OCI-LY7 (cell line): ENCODE measurements around the gene RAB40C. TPM values are rescaled to one million over a fixed set of nuclear protein-coding genes. Genes with fewer than 3 reads are reported as not detected.

ENCODE experiments used
- BruUV-seq: library from RNA; stranded (reverse); fragments of 400-500 nt; replicated peaks from 2 replicates; lab custom pipeline; 2021; lab: Mats Ljungman, UMichigan
- CTCF ChIA-PET: fragments of 300-600 bp; sonication (Branson Sonifier 250); formaldehyde crosslinking; loops from one replicate; lab custom pipeline; 2022; ENCODE audit warnings: antibody characterized with exemption; ENCODE audit not compliant: unreplicated experiment; lab: Charles Lee
- POLR2A ChIA-PET: fragments of 300-600 bp; sonication (Branson Sonifier 250); formaldehyde crosslinking; loops from one replicate; lab custom pipeline; 2022; ENCODE audit warnings: antibody characterized with exemption; lab: Charles Lee
- DNase-seq: peaks from one replicate; pipeline ENCODE4 v3.0.0-alpha.2; 2015; ENCODE audit warnings: low spot score
- H2AFZ ChIP-seq: fragments of 200-600 bp; sonication (generic), shearing (Covaris generic); 2 replicates; pipeline ENCODE4 v1.6.1; 2014; ENCODE audit warnings: mild to moderate bottlenecking, antibody characterized with exemption, low read length, moderate library complexity
- H3K27ac ChIP-seq: fragments of 200-600 bp; sonication (generic); 2 replicates; pipeline ENCODE4 v1.5.1; 2014; ENCODE audit warnings: mixed run types, low read depth, mild to moderate bottlenecking, moderate library complexity, low read length, inconsistent platforms; ENCODE audit not compliant: poor library complexity, severe bottlenecking
- H3K36me3 ChIP-seq: fragments of 200-600 bp; sonication (generic); 2 replicates; pipeline ENCODE4 v1.6.1; 2014; ENCODE audit warnings: mild to moderate bottlenecking, antibody characterized with exemption, low read length, moderate library complexity, mixed read lengths; ENCODE audit not compliant: insufficient read depth
- H3K4me1 ChIP-seq: fragments of 200-600 bp; sonication (generic); 2 replicates; pipeline ENCODE4 v1.5.1; 2014; ENCODE audit warnings: mild to moderate bottlenecking, low read length; ENCODE audit not compliant: insufficient read depth, poor library complexity, severe bottlenecking
- H3K4me2 ChIP-seq: fragments of 200-600 bp; sonication (generic); 2 replicates; pipeline ENCODE4 v1.6.1; 2014; ENCODE audit warnings: mild to moderate bottlenecking, low read length
- H3K4me3 ChIP-seq: fragments of 200-600 bp; sonication (generic); 2 replicates; pipeline ENCODE4 v1.5.1; 2014; ENCODE audit warnings: mild to moderate bottlenecking, low read depth, low read length; ENCODE audit not compliant: poor library complexity, severe bottlenecking
- H3K79me2 ChIP-seq: fragments of 200-600 bp; sonication (generic); 2 replicates; pipeline ENCODE4 v1.6.1; 2016; ENCODE audit warnings: low read depth, mild to moderate bottlenecking, low read length, moderate library complexity, mixed read lengths; ENCODE audit not compliant: insufficient read depth
- H3K9me2 ChIP-seq: fragments of 200-600 bp; sonication (generic); 2 replicates; pipeline ENCODE4 v1.6.1; 2016; ENCODE audit warnings: mild to moderate bottlenecking, low read length, mixed read lengths; ENCODE audit not compliant: insufficient read depth
- H3K9me3 ChIP-seq: fragments of 200-600 bp; sonication (generic); 2 replicates; pipeline ENCODE4 v1.6.1; 2014; ENCODE audit warnings: mild to moderate bottlenecking, mixed run types, low read length, mixed read lengths
- H4K20me1 ChIP-seq: fragments of 200-600 bp; sonication (generic); 2 replicates; pipeline ENCODE4 v1.6.1; 2014; ENCODE audit warnings: mild to moderate bottlenecking, antibody characterized with exemption, low read length, moderate library complexity, mixed read lengths; ENCODE audit not compliant: insufficient read depth
- EZH2phosphoT487 ChIP-seq: fragments of 200-600 bp; sonication (generic); IDR thresholded peaks from 2 replicates; pipeline ENCODE4 v1.6.1; 2018; ENCODE audit warnings: low read depth, borderline replicate concordance, mild to moderate bottlenecking, mixed run types, antibody characterized with exemption, low read length, moderate library complexity, mixed read lengths
- intact Hi-C: fragments of 100-400 bp; cut with micrococcal nuclease; formaldehyde crosslinking; loops from one replicate; pipeline ENCODE4 v1.10.0; 2022; ENCODE audit not compliant: unreplicated experiment
- total RNA-seq, 2 experiments: library from RNA; depleted of rRNA in 1 of 2; stranded (reverse); fragments of >200 nt in 1 of 2; shearing (Covaris generic) in 1 of 2; gene quantifications; 2 replicates each; pipeline ENCODE4 v1.2.3, GENCODE V29; 2014 to 2022
- TF ChIP-seq, protein P1 (sequence below): fragments of 200-600 bp; sonication (generic); conservative IDR thresholded peaks from 2 replicates; pipeline ENCODE4 v1.5.1; 2014; ENCODE audit warnings: mild to moderate bottlenecking, antibody characterized with exemption, low read length, moderate library complexity, mixed read lengths

RAB40C gene
- total RNA-seq, 2 experiments from 2014 or later = 19.3 to 20.9 TPM

DNA sequence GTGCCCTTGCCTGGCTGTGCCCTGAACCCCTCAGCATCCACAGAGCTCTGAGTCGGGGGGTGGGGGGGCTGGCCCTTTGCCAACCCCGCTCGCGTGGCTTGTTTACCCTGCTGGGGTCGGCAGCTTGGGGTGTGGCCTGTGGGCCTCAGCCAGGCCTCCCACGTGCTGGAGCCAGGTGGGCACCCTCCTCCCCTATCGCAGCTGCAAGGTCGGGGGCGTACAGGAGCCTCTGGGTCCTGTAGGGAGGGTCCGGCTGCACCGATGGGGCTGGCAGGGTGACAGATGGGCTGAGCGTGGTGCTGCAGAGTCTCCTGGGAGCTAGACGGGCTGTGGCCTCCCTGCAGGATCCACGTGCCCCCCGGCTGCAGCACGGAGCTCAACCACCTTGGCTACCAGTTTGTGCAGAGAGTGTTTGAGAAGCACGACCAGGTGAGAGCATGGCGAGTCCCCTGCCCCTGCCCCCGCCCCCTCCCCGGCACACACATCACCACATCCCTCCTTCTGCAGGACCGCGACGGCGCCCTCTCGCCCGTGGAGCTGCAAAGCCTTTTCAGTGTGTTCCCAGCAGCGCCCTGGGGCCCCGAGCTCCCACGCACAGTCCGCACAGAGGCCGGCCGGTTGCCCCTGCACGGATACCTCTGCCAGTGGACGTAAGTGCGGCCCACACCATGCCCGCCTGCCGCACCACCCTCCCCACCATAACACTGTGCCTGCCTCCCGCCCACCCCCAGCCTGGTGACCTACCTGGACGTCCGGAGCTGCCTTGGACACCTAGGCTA is 81.7 kb downstream of the RAB40C start:
- TF ChIP-seq, protein P1, sequence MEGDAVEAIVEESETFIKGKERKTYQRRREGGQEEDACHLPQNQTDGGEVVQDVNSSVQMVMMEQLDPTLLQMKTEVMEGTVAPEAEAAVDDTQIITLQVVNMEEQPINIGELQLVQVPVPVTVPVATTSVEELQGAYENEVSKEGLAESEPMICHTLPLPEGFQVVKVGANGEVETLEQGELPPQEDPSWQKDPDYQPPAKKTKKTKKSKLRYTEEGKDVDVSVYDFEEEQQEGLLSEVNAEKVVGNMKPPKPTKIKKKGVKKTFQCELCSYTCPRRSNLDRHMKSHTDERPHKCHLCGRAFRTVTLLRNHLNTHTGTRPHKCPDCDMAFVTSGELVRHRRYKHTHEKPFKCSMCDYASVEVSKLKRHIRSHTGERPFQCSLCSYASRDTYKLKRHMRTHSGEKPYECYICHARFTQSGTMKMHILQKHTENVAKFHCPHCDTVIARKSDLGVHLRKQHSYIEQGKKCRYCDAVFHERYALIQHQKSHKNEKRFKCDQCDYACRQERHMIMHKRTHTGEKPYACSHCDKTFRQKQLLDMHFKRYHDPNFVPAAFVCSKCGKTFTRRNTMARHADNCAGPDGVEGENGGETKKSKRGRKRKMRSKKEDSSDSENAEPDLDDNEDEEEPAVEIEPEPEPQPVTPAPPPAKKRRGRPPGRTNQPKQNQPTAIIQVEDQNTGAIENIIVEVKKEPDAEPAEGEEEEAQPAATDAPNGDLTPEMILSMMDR = no peak
- TF ChIP-seq EZH2phosphoT487 = no peak
- CTCF ChIA-PET = no interaction called here

DNA sequence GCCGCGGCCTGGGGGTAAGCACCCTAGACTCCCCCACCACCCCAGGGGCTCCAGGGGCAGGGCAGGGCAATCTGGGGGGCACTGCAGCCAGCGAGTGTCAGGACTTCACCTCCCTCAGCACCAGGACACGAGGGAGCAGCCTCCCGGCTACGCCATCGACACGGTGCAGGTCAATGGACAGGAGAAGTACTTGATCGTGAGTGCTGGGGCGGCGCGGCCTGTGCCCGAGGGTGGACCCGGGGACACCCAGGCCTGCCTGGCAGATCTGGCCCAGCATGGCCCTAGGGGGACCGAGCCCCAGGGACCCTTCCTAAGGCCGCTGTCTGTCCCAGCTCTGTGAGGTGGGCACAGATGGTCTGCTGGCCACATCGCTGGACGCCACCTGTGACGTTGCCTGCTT is 82.5 kb downstream of the RAB40C start:
- ChIA-PET CTCF (no interaction called here), POLR2A (no interaction called here)
- no peak for DNase-seq
- no TSS peak for BruUV-seq
- H3K36me3 ChIP-seq = peaks cover 45% of the 10 kb centered on the region
- no peaks in the 10 kb centered on the region for H3K9me2 ChIP-seq
- H3K79me2 ChIP-seq = peaks cover 12% of the 10 kb centered on the region; the same call in 1 of the 2 replicates
- H3K9me3 ChIP-seq = no peaks in the 10 kb centered on the region
- H3K4me1 ChIP-seq = peaks cover 15% of the 10 kb centered on the region
- TF ChIP-seq, protein P1 = no peak
- TF ChIP-seq EZH2phosphoT487 = no peak
- H3K4me3 ChIP-seq = no peak overlapping the region
- no peak overlapping the region for H3K4me2 ChIP-seq
- intact Hi-C loops = no loop called here
- no peak overlapping the region for H3K27ac ChIP-seq
- no peak overlapping the region for H2AFZ ChIP-seq
- no peaks in the 10 kb centered on the region for H4K20me1 ChIP-seq

More for the DNA sequence above, 81.7 kb downstream of the RAB40C start:
- H3K4me2 ChIP-seq = no peak overlapping the region
- no peaks in the 10 kb centered on the region for H3K9me3 ChIP-seq
- no peaks in the 10 kb centered on the region for H3K9me2 ChIP-seq
- BruUV-seq = no TSS peak
- H3K4me3 ChIP-seq = no peak overlapping the region
- H3K4me1 ChIP-seq = peaks cover 14% of the 10 kb centered on the region
- no peaks in the 10 kb centered on the region for H4K20me1 ChIP-seq
- H3K36me3 ChIP-seq = peaks cover 45% of the 10 kb centered on the region
- intact Hi-C loops = no loop called here
- POLR2A ChIA-PET = interaction anchor here (0.6 kb wide), 1 partner anchor 587 kb away, joined by 4 read pairs; no protein-coding TSS in a partner anchor
- H2AFZ ChIP-seq = no peak overlapping the region
- H3K27ac ChIP-seq = no peak overlapping the region
- DNase-seq = no peak
- H3K79me2 ChIP-seq = peaks cover 12% of the 10 kb centered on the region; the same call in 1 of the 2 replicates

DNA sequence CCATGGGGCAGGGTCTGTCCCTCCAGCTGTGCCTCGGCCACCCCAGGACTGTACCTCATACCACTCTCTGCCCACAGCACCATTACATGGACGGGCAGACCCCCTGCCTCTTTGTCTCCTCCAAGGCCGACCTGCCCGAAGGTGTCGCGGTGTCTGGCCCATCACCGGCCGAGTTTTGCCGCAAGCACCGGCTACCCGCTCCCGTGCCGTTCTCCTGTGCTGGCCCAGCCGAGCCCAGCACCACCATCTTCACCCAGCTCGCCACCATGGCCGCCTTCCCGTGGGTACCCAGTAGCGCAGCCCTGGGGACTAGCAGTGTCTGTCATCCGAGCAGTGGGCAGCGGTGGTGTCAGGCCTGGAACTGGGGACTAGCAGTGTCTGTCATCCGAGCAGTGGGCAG is 83.0 kb downstream of the RAB40C start:
- no peaks in the 10 kb centered on the region for H3K9me3 ChIP-seq
- ChIA-PET POLR2A (no interaction called here), CTCF (no interaction called here)
- H4K20me1 ChIP-seq = no peaks in the 10 kb centered on the region
- BruUV-seq = no TSS peak
- H3K79me2 ChIP-seq = peaks cover 12% of the 10 kb centered on the region; the same call in 1 of the 2 replicates
- no peak for DNase-seq
- no peak for TF ChIP-seq EZH2phosphoT487
- TF ChIP-seq, protein P1 = no peak
- H3K4me3 ChIP-seq = no peak overlapping the region
- peaks cover 14% of the 10 kb centered on the region for H3K4me1 ChIP-seq
- peaks cover 45% of the 10 kb centered on the region for H3K36me3 ChIP-seq
- no peak overlapping the region for H2AFZ ChIP-seq
- no peak overlapping the region for H3K4me2 ChIP-seq
- intact Hi-C loops = no loop called here
- H3K27ac ChIP-seq = no peak overlapping the region
- H3K9me2 ChIP-seq = no peaks in the 10 kb centered on the region
